ENCODE data around the gene FECH. TPM values are rescaled to one million over a fixed set of nuclear protein-coding genes. Genes with fewer than 3 reads are reported as not detected.

The FECH gene
- total and polyA plus RNA-seq, 9 of the 15 experiments (the other 6 are each of a cell fraction or from before 2014, with no cell fraction given): 19.8 to 170 (median 56.8) TPM

GRCh38 chr18:57584444-57584843 lies 2.1 kb downstream of the FECH start:
- no peak for DNase-seq (ENCODE audit: extremely low read depth in 1 of 4, low spot score in 3 of 4)
- peaks cover 63% of the 10 kb centered on the region for H3K79me2 ChIP-seq (ENCODE audit: control insufficient read depth, insufficient read depth, low read length)
- peaks cover 4% of the 10 kb centered on the region for H3K9me1 ChIP-seq (ENCODE audit: control insufficient read depth, insufficient read depth, low read length)
- H3K4me2 ChIP-seq (ENCODE audit: insufficient read depth, low read length): peak overlapping the region; percentile 94; the same call in 1 of the 2 replicates
- in situ Hi-C loops (cut with MboI) (no loop called here), intact Hi-C loops (cut with micrococcal nuclease) (loop anchor here (2.0 kb wide), 1 partner anchor 36 kb away; the partner anchor contains the start of gene NARS1)
- peak overlapping the region; percentile 76 for H3K4me3 ChIP-seq
- H3K9ac ChIP-seq (ENCODE audit: insufficient read depth in 1 of 2, low read depth in 2 of 2, low read length in 2 of 2): peak overlapping the region; percentile 78 to 84; a peak in 3 of 4 replicates
- H3K36me3 ChIP-seq (ENCODE audit: control insufficient read depth, insufficient read depth, low read length): peaks cover 36% of the 10 kb centered on the region
- H3K27ac ChIP-seq (ENCODE audit: extremely low read depth, low read depth, low read length): peak overlapping the region; percentile 81
- CTCF ChIA-PET (ENCODE audit: low intra/inter-chr PET ratio): no interaction called here
- no peaks in the 10 kb centered on the region for H3K9me3 ChIP-seq (replicated peaks; ENCODE audit: control insufficient read depth, insufficient read depth, low read depth, low read length)
- no peak for ATAC-seq
- WGBS (ENCODE audit: insufficient coverage, low coverage, missing lambda C conversion rate): 10% methylated on average over 3 of the region's 3 CpGs
- no peak for FAIRE-seq
- H2AFZ ChIP-seq (ENCODE audit: low read depth, low read length): no peak overlapping the region
- POLR2A ChIA-PET: interaction anchor here (0.6 to 0.9 kb wide), 3 partner anchors 23 to 721 kb away, joined by 3 read pairs; no protein-coding TSS in a partner anchor
- no peaks in the 10 kb centered on the region for H3K27me3 ChIP-seq (ENCODE audit: control insufficient read depth in 2 of 2, insufficient read depth in 2 of 2, low read length in 2 of 2)
- 0 out of 2 replicates have a peak, but pooled peaks cover 3% of the 10 kb centered on the region for H4K20me1 ChIP-seq (replicated peaks; ENCODE audit: control insufficient read depth, insufficient read depth, low read length)
- H3K4me1 ChIP-seq (replicated peaks in 1 of 2; ENCODE audit: control insufficient read depth in 2 of 2, insufficient read depth in 2 of 2, low read length in 2 of 2): peaks cover 36 to 44% of the 10 kb centered on the region in 2 experiments; a peak in 4 of 5 replicates
- no TSS peak for BruUV-seq (replicated peaks)
- TF ChIP-seq ZNF592 (IDR thresholded peaks at IDR 0.05): no peak
- TF ChIP-seq, protein P1, sequence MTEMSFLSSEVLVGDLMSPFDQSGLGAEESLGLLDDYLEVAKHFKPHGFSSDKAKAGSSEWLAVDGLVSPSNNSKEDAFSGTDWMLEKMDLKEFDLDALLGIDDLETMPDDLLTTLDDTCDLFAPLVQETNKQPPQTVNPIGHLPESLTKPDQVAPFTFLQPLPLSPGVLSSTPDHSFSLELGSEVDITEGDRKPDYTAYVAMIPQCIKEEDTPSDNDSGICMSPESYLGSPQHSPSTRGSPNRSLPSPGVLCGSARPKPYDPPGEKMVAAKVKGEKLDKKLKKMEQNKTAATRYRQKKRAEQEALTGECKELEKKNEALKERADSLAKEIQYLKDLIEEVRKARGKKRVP (CRISPR knock-in tag; IDR thresholded peaks at IDR 0.05): no peak
- no peak for TF ChIP-seq HMG20A (CRISPR knock-in tag; conservative IDR thresholded peaks at IDR 0.05)
- no peak for TF ChIP-seq ARID1B (IDR thresholded peaks at IDR 0.05)
- 0 out of 2 replicates have a peak, but pooled peaks have one; percentile 41 for TF ChIP-seq ADNP (tag; IDR thresholded peaks at IDR 0.05)
- TF ChIP-seq, protein P2, sequence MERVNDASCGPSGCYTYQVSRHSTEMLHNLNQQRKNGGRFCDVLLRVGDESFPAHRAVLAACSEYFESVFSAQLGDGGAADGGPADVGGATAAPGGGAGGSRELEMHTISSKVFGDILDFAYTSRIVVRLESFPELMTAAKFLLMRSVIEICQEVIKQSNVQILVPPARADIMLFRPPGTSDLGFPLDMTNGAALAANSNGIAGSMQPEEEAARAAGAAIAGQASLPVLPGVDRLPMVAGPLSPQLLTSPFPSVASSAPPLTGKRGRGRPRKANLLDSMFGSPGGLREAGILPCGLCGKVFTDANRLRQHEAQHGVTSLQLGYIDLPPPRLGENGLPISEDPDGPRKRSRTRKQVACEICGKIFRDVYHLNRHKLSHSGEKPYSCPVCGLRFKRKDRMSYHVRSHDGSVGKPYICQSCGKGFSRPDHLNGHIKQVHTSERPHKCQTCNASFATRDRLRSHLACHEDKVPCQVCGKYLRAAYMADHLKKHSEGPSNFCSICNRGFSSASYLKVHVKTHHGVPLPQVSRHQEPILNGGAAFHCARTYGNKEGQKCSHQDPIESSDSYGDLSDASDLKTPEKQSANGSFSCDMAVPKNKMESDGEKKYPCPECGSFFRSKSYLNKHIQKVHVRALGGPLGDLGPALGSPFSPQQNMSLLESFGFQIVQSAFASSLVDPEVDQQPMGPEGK (CRISPR knock-in tag; IDR thresholded peaks at IDR 0.05; ENCODE audit: borderline replicate concordance): no peak
- no peak for TF ChIP-seq HSF4 (CRISPR knock-in tag; IDR thresholded peaks at IDR 0.05; ENCODE audit: borderline replicate concordance)
- TF ChIP-seq IRF2 (CRISPR knock-in tag; IDR thresholded peaks at IDR 0.05): no peak
- no peak for TF ChIP-seq E2F3 (CRISPR knock-in tag; IDR thresholded peaks at IDR 0.05)
- no peak for TF ChIP-seq HES1 (IDR thresholded peaks at IDR 0.05; ENCODE audit: low read depth)
- TF ChIP-seq ZC3H4 (CRISPR knock-in tag; IDR thresholded peaks at IDR 0.05; ENCODE audit: borderline replicate concordance): no peak
